Natural killer cell (primary cell): ENCODE measurements around the gene TBX21. TPM values are rescaled to one million over a fixed set of nuclear protein-coding genes. Genes with fewer than 3 reads are reported as not detected.

Source experiments
- ATAC-seq, 3 donors: fragments of 150-1000 bp in 2 of 3; fragments of 200-7000 bp in 1 of 3; cut with Tn5 transposase; 1 replicate in 1 of 3; 2 replicates in 2 of 3; pipeline ENCODE4 v1.10.0; 2021; ENCODE audit warnings: mild to moderate bottlenecking in 2 of 3, moderate library complexity in 2 of 3
- DNase-seq, 2 donors: peaks; one replicate each; pipeline versions ENCODE4 v3.0.0 to v3.0.0-alpha.2; 2013 to 2021; ENCODE audit warnings: mixed read lengths in 1 of 2
- H3K27ac ChIP-seq: one replicate; pipeline ENCODE4 v1.5.1; 2013; ENCODE audit warnings: mild to moderate bottlenecking, low read length
- H3K27me3 ChIP-seq: one replicate; pipeline ENCODE4 v1.6.1; 2013; ENCODE audit warnings: low read length; ENCODE audit not compliant: control insufficient read depth, insufficient read depth
- H3K36me3 ChIP-seq: one replicate; pipeline ENCODE4 v1.6.1; 2013; ENCODE audit warnings: low read length; ENCODE audit not compliant: control insufficient read depth, insufficient read depth
- H3K4me1 ChIP-seq: one replicate; pipeline ENCODE4 v1.6.1; 2013; ENCODE audit warnings: low read length; ENCODE audit not compliant: control insufficient read depth, insufficient read depth
- H3K4me3 ChIP-seq: one replicate; pipeline ENCODE4 v1.5.1; 2013; ENCODE audit warnings: low read length
- H3K9me3 ChIP-seq: one replicate; pipeline ENCODE4 v1.6.1; 2013; ENCODE audit warnings: low read length; ENCODE audit not compliant: control insufficient read depth, insufficient read depth
- H3K27ac Mint-ChIP-seq, 2 donors: one replicate each; pipeline ENCODE4 v1.8.0; 2022; ENCODE audit warnings: mild to moderate bottlenecking in 2 of 2, mixed read lengths in 2 of 2, moderate library complexity in 1 of 2
- H3K27me3 Mint-ChIP-seq, 2 donors: one replicate each; pipeline ENCODE4 v1.8.0; 2022; ENCODE audit warnings: low read depth in 2 of 2, mixed read lengths in 2 of 2
- H3K36me3 Mint-ChIP-seq: one replicate; pipeline ENCODE4 v1.8.0; 2022; ENCODE audit warnings: mixed read lengths
- H3K4me1 Mint-ChIP-seq, 2 donors: one replicate each; pipeline ENCODE4 v1.8.0; 2022; ENCODE audit warnings: mixed read lengths in 2 of 2
- H3K4me3 Mint-ChIP-seq: one replicate; pipeline ENCODE4 v1.8.0; 2022; ENCODE audit warnings: mild to moderate bottlenecking, moderate library complexity, mixed read lengths
- H3K9me3 Mint-ChIP-seq, 2 donors: one replicate each; pipeline ENCODE4 v1.8.0; 2022; ENCODE audit warnings: mixed read lengths in 2 of 2
- CTCF ChIP-seq: fragments of 200-600 bp; IDR thresholded peaks from one replicate; pipeline ENCODE4 v1.8.0; 2022; ENCODE audit warnings: antibody characterized with exemption
- WGBS: methylation state at CpG from one replicate; pipeline ENCODE4 v1.1.7; 2013; ENCODE audit warnings: missing lambda C conversion rate; ENCODE audit not compliant: insufficient coverage; 5-methylcytosine and 5-hydroxymethylcytosine counted together
- intact Hi-C: fragments of 100-400 bp; cut with micrococcal nuclease; formaldehyde crosslinking; loops from one replicate; pipeline ENCODE4 v1.14.2; 2022
- total RNA-seq, 4 donors: library from RNA; stranded (reverse); fragments of 120-200 nt in 1 of 4; gene quantifications; one replicate each; pipeline versions ENCODE4 v1.2.3 to v1.2.4, GENCODE V29; 2013 to 2022

The TBX21 gene
- total RNA-seq, 3 donors from 2014 or later (not counting 1 experiment from before 2014, with no cell fraction given), result 234 to 328 (median 257) TPM

- H3K27me3 ChIP-seq, result no peaks in the 10 kb centered on the region
- peaks cover 21% of the 10 kb centered on the region for H3K36me3 ChIP-seq
- DNase-seq (peak in 1 of 2 donors; percentile 54), ATAC-seq (peak; percentile 10 to 37 (median 11))
- Mint-ChIP-seq H3K36me3 (peaks cover 21% of the 10 kb centered on the region), H3K27me3 (no peaks in the 10 kb centered on the region), H3K9me3 (no peaks in the 10 kb centered on the region), H3K4me1 (peaks cover 59 to 67% of the 10 kb centered on the region in 2 donors), H3K4me3 (peak overlapping the region; percentile 99), H3K27ac (peak overlapping the region; percentile 85 to 94)
- peak overlapping the region; percentile 97 for H3K4me3 ChIP-seq
- H3K4me1 ChIP-seq, result peaks cover 72% of the 10 kb centered on the region
- TF ChIP-seq CTCF, result no peak
- intact Hi-C loops, result loop anchor here (10.0 kb wide), 1 partner anchor 89 kb away; the partner anchor contains the start of gene OSBPL7
- H3K9me3 ChIP-seq, result no peaks in the 10 kb centered on the region
- 4% methylated on average over 3 of the region's 3 CpGs for WGBS
- peak overlapping the region; percentile 76 for H3K27ac ChIP-seq
Measured at GRCh38 chr17:47735536-47736011, 2.5 kb downstream of the TBX21 start.

- intact Hi-C loops, result loop anchor here (10.0 kb wide), 1 partner anchor 88 kb away; the partner anchor contains the start of gene OSBPL7
- WGBS, result 33% methylated on average over 17 of the region's 17 CpGs
- Mint-ChIP-seq H3K27ac (peak overlapping the region; percentile 85 to 94), H3K4me3 (peak overlapping the region; percentile 99), H3K4me1 (peaks cover 59 to 67% of the 10 kb centered on the region in 2 donors), H3K9me3 (no peaks in the 10 kb centered on the region), H3K27me3 (no peaks in the 10 kb centered on the region), H3K36me3 (peaks cover 21% of the 10 kb centered on the region)
- H3K27me3 ChIP-seq, result no peaks in the 10 kb centered on the region
- peak overlapping the region; percentile 24 for H3K27ac ChIP-seq
- peaks cover 21% of the 10 kb centered on the region for H3K36me3 ChIP-seq
- peak overlapping the region; percentile 97 for H3K4me3 ChIP-seq
- peak in 1 of 2 donors; percentile 44 for DNase-seq
- TF ChIP-seq CTCF, result no peak
- no peak for ATAC-seq
- peaks cover 74% of the 10 kb centered on the region for H3K4me1 ChIP-seq
- H3K9me3 ChIP-seq, result no peaks in the 10 kb centered on the region
Measured at GRCh38 chr17:47736501-47737495, 3.8 kb downstream of the TBX21 start.

DNA sequence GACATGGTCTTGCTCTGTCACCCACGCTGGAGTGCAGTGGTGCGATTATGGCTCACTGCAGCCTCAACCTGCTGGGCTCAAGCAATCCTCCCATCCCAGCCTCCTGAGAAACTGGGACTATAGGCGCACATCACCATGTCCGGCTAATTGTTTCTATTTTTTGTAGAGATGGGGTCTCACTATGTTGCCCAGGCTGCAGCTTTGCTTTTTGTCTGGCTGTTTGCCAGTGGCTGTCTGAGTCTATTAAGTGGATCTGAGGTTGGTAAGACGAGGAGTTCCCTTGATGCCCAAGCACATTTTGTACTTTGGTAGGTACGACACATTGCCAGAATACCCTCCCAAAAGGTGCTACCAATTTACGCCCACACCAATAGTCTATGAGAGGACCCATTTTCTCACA lies 5.1 kb downstream of the TBX21 start:
- Histone ChIP-seq H3K4me1 (peaks cover 76% of the 10 kb centered on the region), H3K9me3 (no peaks in the 10 kb centered on the region), H3K27me3 (no peaks in the 10 kb centered on the region), H3K4me3 (peak overlapping the region; percentile 97), H3K27ac (peak overlapping the region; percentile 40), H3K36me3 (peaks cover 30% of the 10 kb centered on the region)
- WGBS, result 48% methylated on average over 6 of the region's 7 CpGs
- peaks cover 21% of the 10 kb centered on the region for H3K36me3 Mint-ChIP-seq
- peak in 1 of 2 donors; percentile 31 for DNase-seq
- H3K4me3 Mint-ChIP-seq, result peak overlapping the region; percentile 99
- H3K9me3 Mint-ChIP-seq, result no peaks in the 10 kb centered on the region
- TF ChIP-seq CTCF, result no peak
- intact Hi-C loops, result loop anchor here (10.0 kb wide), 1 partner anchor 87 kb away; the partner anchor contains the start of gene OSBPL7
- H3K27me3 Mint-ChIP-seq, result no peaks in the 10 kb centered on the region
- ATAC-seq, result no peak
- H3K4me1 Mint-ChIP-seq, result peaks cover 61 to 65% of the 10 kb centered on the region in 2 donors
- peak overlapping the region; percentile 85 to 94 for H3K27ac Mint-ChIP-seq
